ENCODE data around the gene GADD45B.
"Not testable (repeated sequence)": the region's sequence is repeated elsewhere in the genome, so short reads cannot be mapped to it uniquely, and the experiment has no call there.

GADD45B gene

GRCh38 chr19:2514981-2515518, 39.1 kb downstream of the GADD45B start:
- DNase-seq (ENCODE audit: low read depth) = no peak

- no peak for DNase-seq (ENCODE audit: low read depth)
These were observed 40.8 kb downstream of the GADD45B start for GRCh38 chr19:2516727-2517126.

- DNase-seq (ENCODE audit: low read depth) = no peak
These were observed 42.1 kb downstream of the GADD45B start for GRCh38 chr19:2517881-2518601.

- not testable (repeated sequence) for DNase-seq (ENCODE audit: low read depth)
These were observed 42.9 kb downstream of the GADD45B start for GRCh38 chr19:2518856-2519255.

- no peak for DNase-seq (ENCODE audit: low read depth)
These were observed 43.6 kb downstream of the GADD45B start for GRCh38 chr19:2519482-2519881.

- no peak for DNase-seq (ENCODE audit: low read depth)
These were observed 47.8 kb downstream of the GADD45B start for GRCh38 chr19:2523630-2524311.

- no peak for DNase-seq (ENCODE audit: low read depth)
These were observed 48.5 kb downstream of the GADD45B start for GRCh38 chr19:2524361-2524839.

- DNase-seq (ENCODE audit: low read depth) = no peak
These were observed 49.2 kb downstream of the GADD45B start for GRCh38 chr19:2524840-2525723.

GRCh38 chr19:2527171-2527570, 51.2 kb downstream of the GADD45B start:
- no peak for DNase-seq (ENCODE audit: low read depth)

GRCh38 chr19:2527686-2528085, 51.8 kb downstream of the GADD45B start:
- no peak for DNase-seq (ENCODE audit: low read depth)

Measured in activated T-cell treated with anti-CD3 and anti-CD28 coated beads for 24 hours (primary cell).